Neural progenitor cell (in vitro differentiated cells): ENCODE data around the gene JMJD7. TPM values are rescaled to one million over a fixed set of nuclear protein-coding genes. Genes with fewer than 3 reads are reported as not detected.
A peak's percentile ranks its signal among the peaks of the same experiment; 100 is the strongest.

ENCODE experiments used
- DNase-seq: peaks from one replicate; pipeline ENCODE4 v3.0.0-alpha.2; 2016; ENCODE audit warnings: low spot score
- H2AFZ ChIP-seq: fragments of 200-600 bp; sonication (generic); replicated peaks from 2 replicates; pipeline ENCODE4 v1.6.1; 2016; ENCODE audit warnings: antibody characterized with exemption
- H3F3A ChIP-seq: fragments of 200-600 bp; sonication (generic); 2 replicates; pipeline ENCODE4 v1.6.1; 2016; ENCODE audit warnings: antibody characterized with exemption, low read depth
- H3K27ac ChIP-seq: fragments of 200-600 bp; sonication (generic); 2 replicates; pipeline ENCODE4 v1.5.1; 2016; ENCODE audit warnings: mild to moderate bottlenecking
- H3K27me3 ChIP-seq: fragments of 200-600 bp; sonication (generic); 2 replicates; pipeline ENCODE4 v1.6.1; 2016; ENCODE audit warnings: mild to moderate bottlenecking, moderate library complexity
- H3K36me3 ChIP-seq: fragments of 200-600 bp; sonication (generic); 2 replicates; pipeline ENCODE4 v1.5.1; 2016
- H3K4me1 ChIP-seq: fragments of 200-600 bp; sonication (generic); 2 replicates; pipeline ENCODE4 v1.6.1; 2016; ENCODE audit warnings: mixed run types
- H3K4me2 ChIP-seq: fragments of 200-600 bp; sonication (generic); 2 replicates; pipeline ENCODE4 v1.6.1; 2016
- H3K4me3 ChIP-seq: fragments of 200-600 bp; sonication (generic); 2 replicates; pipeline ENCODE4 v1.5.1; 2016
- H3K79me2 ChIP-seq: fragments of 200-600 bp; sonication (generic); 2 replicates; pipeline ENCODE4 v1.6.1; 2016; ENCODE audit warnings: low read depth
- H3K9ac ChIP-seq: fragments of 200-600 bp; sonication (generic); 2 replicates; pipeline ENCODE4 v1.6.1; 2016
- H3K9me3 ChIP-seq: fragments of 200-600 bp; sonication (generic); 2 replicates; pipeline ENCODE4 v1.5.1; 2016; ENCODE audit warnings: low read depth
- H4K20me1 ChIP-seq: fragments of 200-600 bp; sonication (generic); 2 replicates; pipeline ENCODE4 v1.6.1; 2016; ENCODE audit warnings: low read depth
- H3K27ac Mint-ChIP-seq: 3 replicates; pipeline ENCODE4 v1.8.0; 2021; ENCODE audit warnings: mixed read lengths
- H3K27me3 Mint-ChIP-seq: 2 replicates; pipeline ENCODE4 v1.8.0; 2022; ENCODE audit warnings: low read depth, mild to moderate bottlenecking, inconsistent platforms, moderate library complexity, mixed read lengths; ENCODE audit not compliant: insufficient read depth
- H3K36me3 Mint-ChIP-seq: 3 replicates; pipeline ENCODE4 v1.8.0; 2021; ENCODE audit warnings: mixed read lengths
- H3K4me1 Mint-ChIP-seq: 3 replicates; pipeline ENCODE4 v1.8.0; 2021; ENCODE audit warnings: mixed read lengths
- H3K4me3 Mint-ChIP-seq: 3 replicates; pipeline ENCODE4 v1.8.0; 2021; ENCODE audit warnings: mild to moderate bottlenecking, moderate library complexity, mixed read lengths
- H3K9me3 Mint-ChIP-seq: 3 replicates; pipeline ENCODE4 v1.8.0; 2020; ENCODE audit warnings: mixed read lengths
- CTCF ChIP-seq: fragments of 200-600 bp; sonication (generic); IDR thresholded peaks from 2 replicates; pipeline ENCODE4 v1.5.1; 2017; ENCODE audit warnings: antibody characterized with exemption, mild to moderate bottlenecking
- EZH2 ChIP-seq: fragments of 200-600 bp; sonication (generic); IDR thresholded peaks from 2 replicates; pipeline ENCODE4 v1.6.1; 2017; ENCODE audit warnings: antibody characterized with exemption, mild to moderate bottlenecking, moderate library complexity
- EZH2phosphoT487 ChIP-seq: fragments of 200-600 bp; sonication (generic); IDR thresholded peaks from 2 replicates; pipeline ENCODE4 v1.6.1; 2017; ENCODE audit warnings: antibody characterized with exemption
- total RNA-seq: library from RNA; depleted of rRNA; stranded (reverse); fragments of >200 nt; gene quantifications from 2 replicates; pipeline ENCODE4 v1.2.3, GENCODE V29; 2015; ENCODE audit warnings: low replicate concordance

JMJD7 gene
- total RNA-seq, 1 donor from 2014 or later: 13.4 TPM

DNA sequence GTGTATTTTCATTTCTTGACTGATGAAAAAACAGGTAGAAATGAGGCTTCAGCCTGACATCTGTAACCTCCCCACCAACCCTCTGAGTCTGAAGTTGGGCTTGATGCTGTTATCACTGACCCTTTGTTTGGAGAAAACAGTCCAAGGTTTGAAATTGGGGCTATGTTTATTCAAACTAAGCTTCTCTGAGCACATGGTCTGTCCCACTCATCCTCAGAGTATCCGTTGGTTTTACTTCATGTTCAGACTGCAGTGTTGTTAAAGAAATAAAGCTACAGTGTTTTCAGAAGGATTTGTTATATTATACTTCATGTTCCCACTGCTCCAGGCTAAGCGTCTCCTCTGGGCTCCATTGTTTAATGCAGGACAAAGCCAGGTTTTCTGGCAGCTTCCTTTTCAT is 47.6 kb upstream of the JMJD7 start:
- no peaks in the 10 kb centered on the region for H3K9me3 ChIP-seq
- peak overlapping the region; percentile 22 for H3K4me2 ChIP-seq
- no peak overlapping the region for H2AFZ ChIP-seq
- no peak overlapping the region for H3K4me3 Mint-ChIP-seq
- no peaks in the 10 kb centered on the region for H3K9me3 Mint-ChIP-seq
- H3K27me3 Mint-ChIP-seq: no peaks in the 10 kb centered on the region
- H3K79me2 ChIP-seq: peaks cover 23% of the 10 kb centered on the region
- no peaks in the 10 kb centered on the region for H3K36me3 ChIP-seq
- no peak for DNase-seq
- no peak overlapping the region for H3K4me3 ChIP-seq
- H4K20me1 ChIP-seq: peaks cover 5% of the 10 kb centered on the region
- peaks cover 9% of the 10 kb centered on the region for H3K36me3 Mint-ChIP-seq
- H3K27ac Mint-ChIP-seq: no peak overlapping the region
- TF ChIP-seq EZH2phosphoT487 (no peak), CTCF (no peak), EZH2 (no peak)
- peaks cover 17% of the 10 kb centered on the region for H3F3A ChIP-seq
- no peak overlapping the region for H3K27ac ChIP-seq
- H3K4me1 Mint-ChIP-seq: peaks cover 46% of the 10 kb centered on the region
- H3K9ac ChIP-seq: no peak overlapping the region
- H3K4me1 ChIP-seq: peaks cover 45% of the 10 kb centered on the region
- no peaks in the 10 kb centered on the region for H3K27me3 ChIP-seq

GRCh38 chr15:41780727-41781126 is 47.2 kb upstream of the JMJD7 start:
- peaks cover 41% of the 10 kb centered on the region for H3K4me1 Mint-ChIP-seq
- Histone ChIP-seq H3K27ac (no peak overlapping the region), H3K4me1 (peaks cover 41% of the 10 kb centered on the region), H4K20me1 (peaks cover 5% of the 10 kb centered on the region), H3K9me3 (no peaks in the 10 kb centered on the region), H3K4me2 (peak overlapping the region; percentile 22), H3K4me3 (no peak overlapping the region), H3K79me2 (peaks cover 28% of the 10 kb centered on the region), H3K36me3 (no peaks in the 10 kb centered on the region), H2AFZ (no peak overlapping the region), H3K9ac (no peak overlapping the region), H3K27me3 (no peaks in the 10 kb centered on the region), H3F3A (peaks cover 14% of the 10 kb centered on the region)
- no peaks in the 10 kb centered on the region for H3K9me3 Mint-ChIP-seq
- DNase-seq: no peak
- no peak overlapping the region for H3K27ac Mint-ChIP-seq
- peaks cover 10% of the 10 kb centered on the region for H3K36me3 Mint-ChIP-seq
- no peaks in the 10 kb centered on the region for H3K27me3 Mint-ChIP-seq
- H3K4me3 Mint-ChIP-seq: no peak overlapping the region
- TF ChIP-seq CTCF: no peak
- no peak for TF ChIP-seq EZH2
- no peak for TF ChIP-seq EZH2phosphoT487

DNA sequence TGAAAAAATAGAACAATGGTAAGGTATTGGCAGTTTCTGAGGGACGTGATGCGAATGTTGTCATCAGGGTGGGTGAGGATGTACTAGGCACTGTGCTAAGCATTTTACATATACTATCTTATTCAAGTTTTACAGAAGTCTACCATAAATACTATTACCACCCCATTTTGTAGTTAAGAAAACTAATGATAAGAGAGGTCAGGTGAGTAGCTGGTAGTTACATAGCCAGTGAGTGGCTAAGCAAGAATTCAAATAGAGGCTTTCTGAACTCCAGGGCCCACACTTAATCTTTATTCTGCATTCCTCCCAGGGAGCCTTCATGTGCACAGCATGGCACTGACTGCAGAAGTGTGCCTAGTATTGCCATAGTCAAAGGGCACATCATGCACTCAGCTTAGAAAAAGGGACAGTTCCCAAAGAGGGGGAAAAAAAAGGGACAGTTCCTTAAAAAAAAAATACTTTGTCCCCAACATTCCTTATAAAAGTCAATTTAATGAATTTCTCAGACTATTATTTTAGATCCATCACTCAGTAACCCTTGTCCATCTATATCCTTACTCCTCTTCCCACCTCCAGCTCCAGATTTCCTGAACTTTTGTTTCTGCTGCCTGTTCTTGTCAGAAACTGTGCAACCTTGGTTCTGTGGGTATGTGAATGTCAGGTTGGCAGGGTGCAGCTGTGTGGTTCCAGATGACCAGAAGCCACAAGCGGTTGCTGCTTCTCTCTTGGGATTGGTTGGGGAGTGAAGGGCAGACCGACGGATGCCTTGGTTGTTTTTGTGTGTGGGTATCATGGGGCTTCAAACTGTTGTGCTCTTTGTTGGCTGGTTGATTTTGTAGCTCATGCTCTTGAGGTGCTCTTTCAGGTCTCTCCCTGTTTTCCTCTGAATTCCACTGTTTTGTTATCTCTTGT is 45.3 kb upstream of the JMJD7 start:
- Histone ChIP-seq H3K79me2 (peaks cover 28% of the 10 kb centered on the region), H2AFZ (no peak overlapping the region), H3K4me3 (no peak overlapping the region), H3K4me1 (peaks cover 37% of the 10 kb centered on the region), H3K9ac (no peak overlapping the region), H3K27me3 (no peaks in the 10 kb centered on the region), H3K4me2 (peak overlapping the region; percentile 32), H3K9me3 (no peaks in the 10 kb centered on the region), H3K36me3 (no peaks in the 10 kb centered on the region), H3K27ac (no peak overlapping the region), H3F3A (peaks cover 14% of the 10 kb centered on the region), H4K20me1 (peaks cover 5% of the 10 kb centered on the region)
- DNase-seq: peak; percentile 26
- no peak overlapping the region for H3K27ac Mint-ChIP-seq
- H3K36me3 Mint-ChIP-seq: peaks cover 11% of the 10 kb centered on the region
- peaks cover 28% of the 10 kb centered on the region for H3K4me1 Mint-ChIP-seq
- no peak overlapping the region for H3K4me3 Mint-ChIP-seq
- no peaks in the 10 kb centered on the region for H3K9me3 Mint-ChIP-seq
- TF ChIP-seq CTCF: no peak
- H3K27me3 Mint-ChIP-seq: no peaks in the 10 kb centered on the region
